Measurements from ENCODE around the gene PCSK7. TPM values are rescaled to one million over a fixed set of nuclear protein-coding genes. Genes with fewer than 3 reads are reported as not detected.

PCSK7 gene
- total and polyA plus RNA-seq, 2 experiments from 2014 or later, result 29.7 to 58.8 TPM

DNA sequence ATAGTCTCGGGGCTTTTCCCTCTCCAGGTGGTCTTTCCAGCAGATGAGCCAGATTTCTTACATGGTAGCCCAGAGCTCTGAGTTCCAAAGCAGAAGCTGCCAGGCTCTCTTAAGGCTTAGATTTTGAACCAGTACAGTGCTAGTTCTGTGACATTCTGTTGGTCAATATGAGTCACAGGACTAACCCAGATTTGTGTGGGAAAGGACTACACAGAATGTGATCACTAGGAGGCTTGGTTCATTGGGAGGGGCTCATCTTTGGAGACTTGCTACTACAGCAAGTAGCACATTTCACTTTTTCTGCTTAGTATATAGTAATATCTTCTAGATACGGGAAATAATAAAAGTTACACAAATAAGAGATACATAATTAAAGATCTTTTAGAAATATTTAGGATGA, 24.7 kb upstream of the PCSK7 start:
- H3F3A ChIP-seq (ENCODE audit: insufficient read depth), result peaks cover 23% of the 10 kb centered on the region
- H3K36me3 ChIP-seq (ENCODE audit: low read depth), result peaks cover 14% of the 10 kb centered on the region; the same call in 1 of the 2 replicates
- H3K4me3 ChIP-seq, result no peak overlapping the region
- peak overlapping the region; percentile 32; the same call in 1 of the 2 replicates for H3K27ac ChIP-seq
- H4K20me1 ChIP-seq (ENCODE audit: insufficient read depth), result no peaks in the 10 kb centered on the region
- H3K9me3 ChIP-seq (ENCODE audit: low read depth), result no peaks in the 10 kb centered on the region
- H3K79me2 ChIP-seq (ENCODE audit: insufficient read depth), result no peaks in the 10 kb centered on the region
- H2AFZ ChIP-seq, result no peak overlapping the region
- 42 to 50% methylated on average over 2 of the region's 2 CpGs for WGBS, 2 experiments (ENCODE audit: low coverage in 1 of 2, low lambda C conversion rate in 2 of 2, missing lambda C conversion rate in 2 of 2)
- no peaks in the 10 kb centered on the region for H3K9me2 ChIP-seq (ENCODE audit: insufficient read depth)
- in situ Hi-C loops (cut with MboI), result no loop called here
- peak; percentile 82 for DNase-seq
- TF ChIP-seq EZH2phosphoT487 (IDR thresholded peaks at IDR 0.05; ENCODE audit: insufficient read depth, low read depth) (no peak), EZH2 (IDR thresholded peaks at IDR 0.05; ENCODE audit: insufficient read depth, poor library complexity, severe bottlenecking) (no peak)
- no peak overlapping the region for H3K4me2 ChIP-seq (ENCODE audit: unreplicated experiment)
- H3K27me3 ChIP-seq (replicated peaks; ENCODE audit: insufficient read depth), result no peaks in the 10 kb centered on the region
- peaks cover 27% of the 10 kb centered on the region for H3K4me1 ChIP-seq (ENCODE audit: insufficient read depth)
- no peak overlapping the region for H3K9ac ChIP-seq

DNA sequence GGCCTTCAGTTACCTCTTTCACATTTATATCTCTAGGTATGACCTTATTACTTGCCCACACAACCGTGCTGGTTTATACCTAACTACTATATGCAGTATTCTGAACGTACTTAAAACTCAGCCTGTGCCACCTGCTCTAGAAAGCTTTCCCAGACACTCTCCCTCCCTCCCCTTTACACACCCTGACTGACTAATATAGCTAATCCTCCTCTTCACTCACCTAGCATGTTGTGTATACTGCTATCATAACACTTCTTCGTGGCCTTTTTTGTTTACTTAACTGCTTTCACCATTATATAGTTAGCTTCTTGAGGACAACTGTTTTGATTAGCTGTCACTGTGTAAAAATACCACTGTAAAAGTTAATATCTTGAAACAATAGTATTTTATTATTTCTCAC, 24.1 kb upstream of the PCSK7 start:
- TF ChIP-seq EZH2phosphoT487 (IDR thresholded peaks at IDR 0.05; ENCODE audit: insufficient read depth, low read depth) (no peak), EZH2 (IDR thresholded peaks at IDR 0.05; ENCODE audit: insufficient read depth, poor library complexity, severe bottlenecking) (no peak)
- Histone ChIP-seq H3K27me3 (replicated peaks; ENCODE audit: insufficient read depth) (no peaks in the 10 kb centered on the region), H3K36me3 (ENCODE audit: low read depth) (peaks cover 12% of the 10 kb centered on the region; the same call in 1 of the 2 replicates), H3K9ac (no peak overlapping the region), H3K4me1 (ENCODE audit: insufficient read depth) (peaks cover 27% of the 10 kb centered on the region), H3K27ac (peak overlapping the region; percentile 32; the same call in 1 of the 2 replicates), H2AFZ (no peak overlapping the region), H3K9me3 (ENCODE audit: low read depth) (no peaks in the 10 kb centered on the region), H3K79me2 (ENCODE audit: insufficient read depth) (no peaks in the 10 kb centered on the region), H3K4me2 (ENCODE audit: unreplicated experiment) (no peak overlapping the region), H3K9me2 (ENCODE audit: insufficient read depth) (no peaks in the 10 kb centered on the region), H3K4me3 (no peak overlapping the region), H3F3A (ENCODE audit: insufficient read depth) (peaks cover 23% of the 10 kb centered on the region), H4K20me1 (ENCODE audit: insufficient read depth) (no peaks in the 10 kb centered on the region)
- WGBS, 2 experiments (ENCODE audit: low coverage in 1 of 2, low lambda C conversion rate in 2 of 2, missing lambda C conversion rate in 2 of 2), result 77 to 84% methylated on average over 3 of the region's 3 CpGs
- no peak for DNase-seq
- in situ Hi-C loops (cut with MboI), result no loop called here

DNA sequence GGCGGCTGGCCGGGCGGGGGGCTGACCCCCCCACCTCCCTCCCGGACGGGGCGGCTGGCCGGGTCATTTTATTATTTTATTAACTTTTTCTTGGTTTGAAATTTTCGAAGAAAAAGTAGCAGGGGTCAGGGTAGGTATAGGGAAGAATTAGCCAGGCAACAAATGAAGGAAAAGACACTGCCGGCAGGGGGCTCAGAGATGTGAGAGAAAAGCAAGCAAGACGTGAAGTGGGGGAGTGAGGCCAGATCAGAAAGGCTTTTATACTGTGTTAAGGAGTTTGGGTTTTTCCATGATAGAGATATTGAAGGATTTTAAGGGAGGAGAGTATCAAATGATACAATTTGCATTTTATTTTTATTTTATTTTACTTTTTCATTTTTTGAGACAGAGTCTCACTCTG, 19.6 kb upstream of the PCSK7 start:
- no peak overlapping the region for H3K4me2 ChIP-seq (ENCODE audit: unreplicated experiment)
- H3K4me1 ChIP-seq (ENCODE audit: insufficient read depth), result 0 out of 2 replicates have a peak, but pooled peaks cover 5% of the 10 kb centered on the region
- H3F3A ChIP-seq (ENCODE audit: insufficient read depth), result 0 out of 2 replicates have a peak, but pooled peaks cover 7% of the 10 kb centered on the region
- H3K9me3 ChIP-seq (ENCODE audit: low read depth), result no peaks in the 10 kb centered on the region
- H3K27me3 ChIP-seq (replicated peaks; ENCODE audit: insufficient read depth), result no peaks in the 10 kb centered on the region
- no peaks in the 10 kb centered on the region for H3K79me2 ChIP-seq (ENCODE audit: insufficient read depth)
- in situ Hi-C loops (cut with MboI), result no loop called here
- H2AFZ ChIP-seq, result no peak overlapping the region
- no peak overlapping the region for H3K27ac ChIP-seq
- H3K4me3 ChIP-seq, result no peak overlapping the region
- TF ChIP-seq EZH2phosphoT487 (IDR thresholded peaks at IDR 0.05; ENCODE audit: insufficient read depth, low read depth), result no peak
- TF ChIP-seq EZH2 (IDR thresholded peaks at IDR 0.05; ENCODE audit: insufficient read depth, poor library complexity, severe bottlenecking), result no peak
- H4K20me1 ChIP-seq (ENCODE audit: insufficient read depth), result no peaks in the 10 kb centered on the region
- no peak for DNase-seq
- no peaks in the 10 kb centered on the region for H3K9me2 ChIP-seq (ENCODE audit: insufficient read depth)
- no peak overlapping the region for H3K9ac ChIP-seq
- 88 to 90% methylated on average over 3 to 10 of the region's 10 CpGs for WGBS, 2 experiments (ENCODE audit: low coverage in 1 of 2, low lambda C conversion rate in 2 of 2, missing lambda C conversion rate in 2 of 2)
- peaks cover 21% of the 10 kb centered on the region for H3K36me3 ChIP-seq (ENCODE audit: low read depth)

DNA sequence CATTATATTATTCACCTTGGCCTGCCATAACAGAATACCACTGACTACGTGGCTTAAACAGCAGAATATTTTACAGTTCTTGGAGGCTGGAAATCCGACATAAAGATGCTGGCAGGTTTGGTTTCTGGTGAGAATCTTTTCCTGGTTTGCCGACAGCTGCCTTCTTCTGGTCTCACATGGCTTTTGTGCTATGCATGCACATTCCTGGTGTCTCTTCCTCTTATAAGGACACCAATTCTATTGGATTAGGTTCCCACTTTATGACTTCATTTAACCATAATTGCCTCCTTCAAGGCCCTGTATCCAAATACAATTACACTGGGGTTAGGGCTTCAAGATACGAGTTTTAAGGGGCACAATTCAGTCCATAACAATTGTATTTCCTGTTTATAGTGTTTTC, 17.7 kb upstream of the PCSK7 start:
- Histone ChIP-seq H3K9me3 (ENCODE audit: low read depth) (no peaks in the 10 kb centered on the region), H3K9me2 (ENCODE audit: insufficient read depth) (no peaks in the 10 kb centered on the region), H3K27me3 (replicated peaks; ENCODE audit: insufficient read depth) (no peaks in the 10 kb centered on the region), H3K4me3 (no peak overlapping the region), H4K20me1 (ENCODE audit: insufficient read depth) (no peaks in the 10 kb centered on the region), H2AFZ (no peak overlapping the region), H3K27ac (no peak overlapping the region), H3F3A (ENCODE audit: insufficient read depth) (no peaks in the 10 kb centered on the region), H3K4me2 (ENCODE audit: unreplicated experiment) (no peak overlapping the region), H3K79me2 (ENCODE audit: insufficient read depth) (no peaks in the 10 kb centered on the region), H3K9ac (no peak overlapping the region), H3K36me3 (ENCODE audit: low read depth) (peaks cover 33% of the 10 kb centered on the region), H3K4me1 (ENCODE audit: insufficient read depth) (no peaks in the 10 kb centered on the region)
- in situ Hi-C loops (cut with MboI), result no loop called here
- TF ChIP-seq EZH2 (IDR thresholded peaks at IDR 0.05; ENCODE audit: insufficient read depth, poor library complexity, severe bottlenecking), result no peak
- TF ChIP-seq EZH2phosphoT487 (IDR thresholded peaks at IDR 0.05; ENCODE audit: insufficient read depth, low read depth), result no peak
- no peak for DNase-seq
- 96 to 97% methylated on average over 4 of the region's 4 CpGs for WGBS, 2 experiments (ENCODE audit: low coverage in 1 of 2, low lambda C conversion rate in 2 of 2, missing lambda C conversion rate in 2 of 2)

DNA sequence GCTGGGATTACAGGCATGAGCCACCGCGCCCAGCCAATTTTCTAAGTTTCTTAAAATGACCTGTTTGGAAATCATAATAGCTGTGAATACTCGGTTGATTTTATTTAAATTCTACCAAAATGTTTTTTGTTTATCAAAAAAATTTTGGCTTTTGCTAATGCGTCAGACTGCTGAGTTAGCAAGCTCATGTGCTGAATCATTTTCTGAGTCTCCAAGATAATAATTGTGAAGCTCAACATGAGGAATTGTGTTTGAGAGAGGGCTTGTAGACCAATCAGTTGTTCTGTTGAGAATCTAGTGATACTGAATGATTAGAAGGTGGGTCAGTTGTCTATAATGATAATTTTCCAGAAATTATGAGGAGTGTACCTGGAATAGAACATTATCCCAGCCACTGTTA, 16.5 kb upstream of the PCSK7 start:
- no peak for DNase-seq
- H3K4me1 ChIP-seq (ENCODE audit: insufficient read depth), result no peaks in the 10 kb centered on the region
- H3K4me2 ChIP-seq (ENCODE audit: unreplicated experiment), result no peak overlapping the region
- H3K9me2 ChIP-seq (ENCODE audit: insufficient read depth), result no peaks in the 10 kb centered on the region
- WGBS, 2 experiments (ENCODE audit: low coverage in 1 of 2, low lambda C conversion rate in 2 of 2, missing lambda C conversion rate in 2 of 2), result 99 to 100% methylated on average over 4 of the region's 4 CpGs
- TF ChIP-seq EZH2 (IDR thresholded peaks at IDR 0.05; ENCODE audit: insufficient read depth, poor library complexity, severe bottlenecking) (no peak), EZH2phosphoT487 (IDR thresholded peaks at IDR 0.05; ENCODE audit: insufficient read depth, low read depth) (no peak)
- no peaks in the 10 kb centered on the region for H4K20me1 ChIP-seq (ENCODE audit: insufficient read depth)
- H3K27ac ChIP-seq, result no peak overlapping the region
- H3K9me3 ChIP-seq (ENCODE audit: low read depth), result no peaks in the 10 kb centered on the region
- no peaks in the 10 kb centered on the region for H3F3A ChIP-seq (ENCODE audit: insufficient read depth)
- in situ Hi-C loops (cut with MboI), result no loop called here
- no peaks in the 10 kb centered on the region for H3K27me3 ChIP-seq (replicated peaks; ENCODE audit: insufficient read depth)
- no peak overlapping the region for H3K4me3 ChIP-seq
- H2AFZ ChIP-seq, result no peak overlapping the region
- peaks cover 28% of the 10 kb centered on the region for H3K36me3 ChIP-seq (ENCODE audit: low read depth)
- no peak overlapping the region for H3K9ac ChIP-seq
- no peaks in the 10 kb centered on the region for H3K79me2 ChIP-seq (ENCODE audit: insufficient read depth)

All from GM23248 (cell line).